ENCODE measurements around the gene DHRS3. TPM values are rescaled to one million over a fixed set of nuclear protein-coding genes. Genes with fewer than 3 reads are reported as not detected.
"Not testable (repeated sequence)": the region's sequence is repeated elsewhere in the genome, so short reads cannot be mapped to it uniquely, and the experiment has no call there.

DHRS3 gene
- total RNA-seq, 4 donors from 2014 or later = 73.3 to 86.9 (median 80.2) TPM

DNA sequence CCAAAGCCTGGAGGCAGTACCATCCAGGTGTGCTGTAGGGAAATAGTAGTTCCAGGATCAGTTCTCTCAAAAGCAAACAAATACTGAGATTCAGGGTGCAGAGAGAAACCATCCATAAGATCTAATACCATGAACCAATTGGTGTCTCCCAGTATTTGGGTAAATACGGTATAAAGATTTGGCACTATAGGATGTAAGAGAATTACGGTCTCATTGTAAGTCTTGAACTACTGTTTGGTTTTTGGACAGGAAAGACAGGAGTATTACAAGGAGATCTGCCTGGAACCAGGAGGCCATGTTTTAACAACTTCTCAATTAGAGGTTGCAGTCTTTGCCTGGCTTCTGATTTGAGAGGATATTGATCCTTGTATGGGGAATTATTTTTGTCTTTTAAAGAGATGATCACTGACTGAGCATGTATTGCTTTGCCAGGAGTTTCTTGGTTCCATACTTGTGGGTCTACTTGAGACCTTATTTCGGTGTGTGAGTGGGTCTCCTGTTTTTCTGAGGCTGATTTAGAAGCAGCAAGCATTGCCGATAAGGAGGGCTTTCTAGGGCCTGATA, 36.1 kb upstream of the DHRS3 start:
- WGBS = 84% methylated on average over 4 of the region's 4 CpGs

GRCh38 chr1:12649971-12650421, 32.0 kb upstream of the DHRS3 start:
- WGBS = 42% methylated on average over 5 of the region's 5 CpGs

More for the DNA sequence above, 36.1 kb upstream of the DHRS3 start:
- no peak for DNase-seq (ENCODE audit: low spot score in 2 of 2)
- no peak overlapping the region for H3K27ac ChIP-seq
- H3K27me3 ChIP-seq = peaks cover 8% of the 10 kb centered on the region
- no peak overlapping the region for H3K4me3 ChIP-seq
- no peaks in the 10 kb centered on the region for H3K36me3 ChIP-seq
- no peaks in the 10 kb centered on the region for H3K4me1 ChIP-seq
- TF ChIP-seq CTCF (IDR thresholded peaks at IDR 0.05) (no peak), POLR2A (IDR thresholded peaks at IDR 0.05) (no peak), POLR2AphosphoS5 (IDR thresholded peaks at IDR 0.05) (no peak), EP300 (IDR thresholded peaks at IDR 0.05) (no peak)
- H3K9me3 ChIP-seq = no peaks in the 10 kb centered on the region

DNA sequence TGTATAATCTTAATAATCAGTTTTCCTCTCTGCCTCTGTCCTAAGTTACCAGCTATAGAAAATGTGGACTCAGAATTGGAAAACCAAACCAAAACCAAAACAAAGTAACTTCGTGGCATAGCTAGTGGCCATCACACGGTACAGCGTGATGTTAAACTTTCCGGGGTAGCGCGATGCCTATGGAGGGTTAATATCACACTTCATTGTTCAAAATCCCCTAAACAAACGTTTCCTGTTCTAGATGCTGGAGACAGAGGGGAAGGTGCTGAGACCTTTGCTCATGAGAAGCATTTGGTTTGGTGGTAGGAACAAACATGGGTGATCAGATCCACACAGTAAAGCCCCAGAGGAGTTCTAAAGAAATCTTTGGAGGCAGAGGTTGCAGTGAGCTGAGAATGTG, 30.7 kb upstream of the DHRS3 start:
- no peaks in the 10 kb centered on the region for H3K36me3 ChIP-seq
- TF ChIP-seq POLR2AphosphoS5 (IDR thresholded peaks at IDR 0.05) (no peak), CTCF (IDR thresholded peaks at IDR 0.05) (no peak), EP300 (IDR thresholded peaks at IDR 0.05) (no peak), POLR2A (IDR thresholded peaks at IDR 0.05) (no peak)
- WGBS = 85% methylated on average over 7 of the region's 7 CpGs
- H3K4me1 ChIP-seq = no peaks in the 10 kb centered on the region
- H3K9me3 ChIP-seq = no peaks in the 10 kb centered on the region
- no peak overlapping the region for H3K27ac ChIP-seq
- no peak overlapping the region for H3K4me3 ChIP-seq
- H3K27me3 ChIP-seq = peaks cover 10% of the 10 kb centered on the region
- no peak for DNase-seq (ENCODE audit: low spot score in 2 of 2)

More at GRCh38 chr1:12649971-12650421, 32.0 kb upstream of the DHRS3 start:
- H3K27ac ChIP-seq = no peak overlapping the region
- no peaks in the 10 kb centered on the region for H3K36me3 ChIP-seq
- no peak overlapping the region for H3K4me3 ChIP-seq
- peaks cover 5% of the 10 kb centered on the region for H3K27me3 ChIP-seq
- DNase-seq (ENCODE audit: low spot score in 2 of 2) = no peak
- no peaks in the 10 kb centered on the region for H3K4me1 ChIP-seq
- TF ChIP-seq EP300 (IDR thresholded peaks at IDR 0.05) (no peak), POLR2AphosphoS5 (IDR thresholded peaks at IDR 0.05) (no peak), CTCF (IDR thresholded peaks at IDR 0.05) (no peak), POLR2A (IDR thresholded peaks at IDR 0.05) (no peak)
- no peaks in the 10 kb centered on the region for H3K9me3 ChIP-seq

DNA sequence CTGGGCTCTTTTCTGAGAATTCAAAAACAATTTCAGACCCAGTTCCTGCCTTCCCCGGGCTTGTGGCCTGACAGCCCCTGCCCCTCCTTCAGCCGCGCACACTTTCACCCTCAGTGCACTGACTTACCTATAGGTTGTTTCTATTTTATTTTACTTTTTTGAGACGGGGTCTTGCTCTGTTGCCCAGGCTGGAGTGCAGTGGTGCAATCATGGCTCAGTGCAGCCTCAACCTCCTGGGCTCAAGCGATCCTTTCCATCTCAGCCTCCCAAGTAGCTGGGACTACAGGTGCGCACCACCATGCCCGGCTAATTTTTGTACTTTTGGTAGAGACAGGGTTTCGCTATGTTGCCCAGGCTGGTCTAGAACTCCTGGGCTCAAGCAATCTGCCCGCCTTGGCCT, 27.4 kb upstream of the DHRS3 start:
- H3K9me3 ChIP-seq; DNase-seq (ENCODE audit: low spot score in 2 of 2); H3K27me3 ChIP-seq; H3K27ac ChIP-seq; H3K4me3 ChIP-seq; H3K36me3 ChIP-seq; H3K4me1 ChIP-seq: not testable (repeated sequence)
- 95% methylated on average over 9 of the region's 9 CpGs for WGBS

DNA sequence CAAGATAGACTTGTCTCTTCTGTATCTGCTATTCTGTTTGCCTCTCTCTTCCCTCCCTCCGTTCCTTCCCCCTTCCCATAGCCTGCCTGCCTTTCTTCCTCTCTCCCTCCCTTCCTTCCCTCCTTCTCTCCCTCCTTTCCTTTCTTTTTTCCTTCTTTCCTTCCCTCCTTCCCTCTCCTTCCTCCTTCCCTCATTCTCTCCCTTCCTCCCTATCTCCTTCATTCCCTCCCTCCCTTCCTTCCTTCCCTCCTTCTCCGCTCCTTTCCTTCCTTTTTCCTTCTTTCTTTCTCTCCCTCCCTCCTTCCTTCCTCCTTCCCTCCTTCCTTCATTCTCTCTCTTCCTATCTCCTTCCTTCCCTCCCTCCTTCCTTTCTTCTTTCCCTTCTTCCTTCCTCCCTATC, 26.8 kb upstream of the DHRS3 start:
- H3K27me3 ChIP-seq = peaks cover 5% of the 10 kb centered on the region
- H3K36me3 ChIP-seq = no peaks in the 10 kb centered on the region
- TF ChIP-seq EP300 (IDR thresholded peaks at IDR 0.05) = no peak
- no peak for TF ChIP-seq POLR2A (IDR thresholded peaks at IDR 0.05)
- TF ChIP-seq POLR2AphosphoS5 (IDR thresholded peaks at IDR 0.05) = no peak
- TF ChIP-seq CTCF (IDR thresholded peaks at IDR 0.05) = no peak
- no peak overlapping the region for H3K4me3 ChIP-seq
- no peaks in the 10 kb centered on the region for H3K4me1 ChIP-seq
- H3K27ac ChIP-seq = no peak overlapping the region
- WGBS = 91% methylated on average over 2 of the region's 2 CpGs
- peaks cover 14% of the 10 kb centered on the region for H3K9me3 ChIP-seq
- no peak for DNase-seq (ENCODE audit: low spot score in 2 of 2)

DNA sequence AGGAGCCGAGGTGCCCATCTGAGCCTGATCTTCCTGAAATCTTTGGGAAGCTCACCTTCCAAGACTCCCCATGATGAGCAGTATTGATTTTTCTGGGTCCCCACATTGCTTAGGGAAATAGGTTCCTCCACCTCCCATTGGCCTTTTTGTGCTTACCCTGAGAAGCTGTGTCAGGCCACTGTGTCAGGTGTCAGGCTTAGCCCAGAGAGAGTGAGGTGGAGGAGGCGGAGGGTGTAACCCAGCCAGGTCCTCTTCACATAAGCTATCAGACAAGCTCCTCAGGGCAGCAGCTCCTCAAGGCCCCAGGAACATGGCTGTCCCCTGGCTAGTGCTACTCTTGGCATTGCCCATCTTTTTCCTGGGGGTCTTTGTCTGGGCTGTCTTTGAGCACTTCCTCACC, 26.2 kb upstream of the DHRS3 start:
- H3K27me3 ChIP-seq = peaks cover 5% of the 10 kb centered on the region
- no peak overlapping the region for H3K4me3 ChIP-seq
- TF ChIP-seq EP300 (IDR thresholded peaks at IDR 0.05) = no peak
- TF ChIP-seq CTCF (IDR thresholded peaks at IDR 0.05) = no peak
- TF ChIP-seq POLR2AphosphoS5 (IDR thresholded peaks at IDR 0.05) = no peak
- no peak for TF ChIP-seq POLR2A (IDR thresholded peaks at IDR 0.05)
- no peak overlapping the region for H3K27ac ChIP-seq
- H3K9me3 ChIP-seq = peaks cover 20% of the 10 kb centered on the region
- no peaks in the 10 kb centered on the region for H3K36me3 ChIP-seq
- 71% methylated on average over 2 of the region's 2 CpGs for WGBS
- DNase-seq (ENCODE audit: low spot score in 2 of 2) = no peak
- H3K4me1 ChIP-seq = no peaks in the 10 kb centered on the region

Data from suprapubic skin (tissue), 4 donors.